Neural cell (in vitro differentiated cells): ENCODE results near the gene CHD6.

Source experiments
- EZH2 ChIP-seq: fragments of 200-600, 300-800 bp; shearing (Covaris generic), sonication (generic); IDR thresholded peaks from 2 replicates; pipeline ENCODE4 v1.6.1; 2014; ENCODE audit warnings: antibody characterized with exemption, low read length, borderline replicate concordance, mild to moderate bottlenecking; ENCODE audit not compliant: insufficient read depth, poor library complexity, severe bottlenecking
- MXI1 ChIP-seq: fragments of 450-650 bp; conservative IDR thresholded peaks from 2 replicates; pipeline ENCODE4 v1.6.1; 2014; ENCODE audit warnings: antibody characterized with exemption, mild to moderate bottlenecking; ENCODE audit not compliant: poor library complexity, severe bottlenecking
- POLR2AphosphoS5 ChIP-seq: IDR thresholded peaks from 2 replicates; pipeline ENCODE4 v1.6.1; 2012
- RAD21 ChIP-seq: fragments of 450-650 bp; conservative IDR thresholded peaks from 2 replicates; pipeline ENCODE4 v1.6.1; 2014; ENCODE audit warnings: antibody characterized with exemption, mild to moderate bottlenecking, moderate library complexity
- TAF1 ChIP-seq: IDR thresholded peaks from 2 replicates; pipeline ENCODE4 v1.6.1; 2012; ENCODE audit warnings: low read depth
- TF ChIP-seq, protein P1 (sequence below): fragments of 450-650 bp; IDR thresholded peaks from 2 replicates; pipeline ENCODE4 v1.5.1; 2014; ENCODE audit warnings: antibody characterized with exemption, mild to moderate bottlenecking, moderate library complexity; ENCODE audit not compliant: poor library complexity, severe bottlenecking
- TF ChIP-seq, protein P2 (sequence below): IDR thresholded peaks from 2 replicates; pipeline ENCODE4 v1.6.1; 2012; ENCODE audit warnings: borderline replicate concordance

DNA sequence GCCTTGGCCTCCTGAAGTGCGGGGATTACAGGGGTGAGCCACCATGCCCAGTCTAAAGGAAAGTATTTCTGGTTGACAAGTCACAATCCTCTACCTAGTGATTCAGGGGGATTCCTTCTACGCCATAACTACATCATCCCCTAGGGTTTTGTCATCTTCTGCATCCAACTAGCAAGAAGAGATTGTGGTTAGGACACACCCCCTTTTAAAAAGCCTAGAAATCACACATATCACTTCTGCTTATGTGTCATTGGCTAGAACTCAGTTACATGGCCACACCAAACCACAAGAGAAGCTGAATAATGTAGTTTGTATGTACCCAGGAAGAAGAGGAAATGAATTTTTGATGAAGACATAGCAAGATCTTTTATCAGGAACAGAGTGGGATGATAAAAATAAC lies 14.7 kb upstream of the CHD6 start:
- TF ChIP-seq, protein P1, sequence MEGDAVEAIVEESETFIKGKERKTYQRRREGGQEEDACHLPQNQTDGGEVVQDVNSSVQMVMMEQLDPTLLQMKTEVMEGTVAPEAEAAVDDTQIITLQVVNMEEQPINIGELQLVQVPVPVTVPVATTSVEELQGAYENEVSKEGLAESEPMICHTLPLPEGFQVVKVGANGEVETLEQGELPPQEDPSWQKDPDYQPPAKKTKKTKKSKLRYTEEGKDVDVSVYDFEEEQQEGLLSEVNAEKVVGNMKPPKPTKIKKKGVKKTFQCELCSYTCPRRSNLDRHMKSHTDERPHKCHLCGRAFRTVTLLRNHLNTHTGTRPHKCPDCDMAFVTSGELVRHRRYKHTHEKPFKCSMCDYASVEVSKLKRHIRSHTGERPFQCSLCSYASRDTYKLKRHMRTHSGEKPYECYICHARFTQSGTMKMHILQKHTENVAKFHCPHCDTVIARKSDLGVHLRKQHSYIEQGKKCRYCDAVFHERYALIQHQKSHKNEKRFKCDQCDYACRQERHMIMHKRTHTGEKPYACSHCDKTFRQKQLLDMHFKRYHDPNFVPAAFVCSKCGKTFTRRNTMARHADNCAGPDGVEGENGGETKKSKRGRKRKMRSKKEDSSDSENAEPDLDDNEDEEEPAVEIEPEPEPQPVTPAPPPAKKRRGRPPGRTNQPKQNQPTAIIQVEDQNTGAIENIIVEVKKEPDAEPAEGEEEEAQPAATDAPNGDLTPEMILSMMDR = no peak
- TF ChIP-seq RAD21 = no peak
- no peak for TF ChIP-seq MXI1
- TF ChIP-seq EZH2 = no peak
- no peak for TF ChIP-seq POLR2AphosphoS5
- no peak for TF ChIP-seq TAF1
- TF ChIP-seq, protein P2, sequence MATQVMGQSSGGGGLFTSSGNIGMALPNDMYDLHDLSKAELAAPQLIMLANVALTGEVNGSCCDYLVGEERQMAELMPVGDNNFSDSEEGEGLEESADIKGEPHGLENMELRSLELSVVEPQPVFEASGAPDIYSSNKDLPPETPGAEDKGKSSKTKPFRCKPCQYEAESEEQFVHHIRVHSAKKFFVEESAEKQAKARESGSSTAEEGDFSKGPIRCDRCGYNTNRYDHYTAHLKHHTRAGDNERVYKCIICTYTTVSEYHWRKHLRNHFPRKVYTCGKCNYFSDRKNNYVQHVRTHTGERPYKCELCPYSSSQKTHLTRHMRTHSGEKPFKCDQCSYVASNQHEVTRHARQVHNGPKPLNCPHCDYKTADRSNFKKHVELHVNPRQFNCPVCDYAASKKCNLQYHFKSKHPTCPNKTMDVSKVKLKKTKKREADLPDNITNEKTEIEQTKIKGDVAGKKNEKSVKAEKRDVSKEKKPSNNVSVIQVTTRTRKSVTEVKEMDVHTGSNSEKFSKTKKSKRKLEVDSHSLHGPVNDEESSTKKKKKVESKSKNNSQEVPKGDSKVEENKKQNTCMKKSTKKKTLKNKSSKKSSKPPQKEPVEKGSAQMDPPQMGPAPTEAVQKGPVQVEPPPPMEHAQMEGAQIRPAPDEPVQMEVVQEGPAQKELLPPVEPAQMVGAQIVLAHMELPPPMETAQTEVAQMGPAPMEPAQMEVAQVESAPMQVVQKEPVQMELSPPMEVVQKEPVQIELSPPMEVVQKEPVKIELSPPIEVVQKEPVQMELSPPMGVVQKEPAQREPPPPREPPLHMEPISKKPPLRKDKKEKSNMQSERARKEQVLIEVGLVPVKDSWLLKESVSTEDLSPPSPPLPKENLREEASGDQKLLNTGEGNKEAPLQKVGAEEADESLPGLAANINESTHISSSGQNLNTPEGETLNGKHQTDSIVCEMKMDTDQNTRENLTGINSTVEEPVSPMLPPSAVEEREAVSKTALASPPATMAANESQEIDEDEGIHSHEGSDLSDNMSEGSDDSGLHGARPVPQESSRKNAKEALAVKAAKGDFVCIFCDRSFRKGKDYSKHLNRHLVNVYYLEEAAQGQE = no peak
